ENCODE data around the gene HMGCR. TPM values are rescaled to one million over a fixed set of nuclear protein-coding genes. Genes with fewer than 3 reads are reported as not detected.
"Not testable (repeated sequence)": the region's sequence is repeated elsewhere in the genome, so short reads cannot be mapped to it uniquely, and the experiment has no call there.

HMGCR gene
- total and polyA plus RNA-seq, 2 experiments from 2014 or later, result 72.2 to 331 TPM

GRCh38 chr5:75300084-75300483 is 36.9 kb upstream of the HMGCR start (continued):
- no peak for TF ChIP-seq REST (IDR thresholded peaks at IDR 0.05; ENCODE audit: unreplicated experiment)

DNA sequence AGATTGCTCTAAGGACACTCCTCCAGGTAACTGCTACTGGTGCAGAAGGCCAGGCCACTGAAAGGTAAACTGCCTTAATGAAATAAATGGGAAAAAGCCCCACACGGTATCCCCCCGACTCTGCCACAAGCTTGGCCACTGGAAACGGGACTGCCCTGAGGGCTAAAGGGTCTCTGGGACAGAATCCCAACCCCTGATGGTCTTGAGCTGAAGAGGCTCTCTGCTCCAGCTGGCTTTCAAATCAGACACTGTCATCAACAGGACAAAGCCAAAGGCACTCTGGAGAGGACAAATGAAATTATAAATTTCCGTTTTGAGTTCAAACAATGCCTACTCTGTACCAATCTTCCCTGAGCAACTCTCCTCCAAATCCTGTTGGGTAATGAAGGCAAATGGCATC is 33.6 kb upstream of the HMGCR start:
- TF ChIP-seq NANOG (IDR thresholded peaks at IDR 0.05; ENCODE audit: borderline replicate concordance), result no peak
- TF ChIP-seq ETS1 (IDR thresholded peaks at IDR 0.05), result no peak
- H3K9me2 ChIP-seq (ENCODE audit: insufficient read depth), result no peaks in the 10 kb centered on the region
- H3K79me2 ChIP-seq (replicated peaks; ENCODE audit: insufficient read depth), result no peaks in the 10 kb centered on the region
- peaks cover 1% of the 10 kb centered on the region for H3K27me3 Mint-ChIP-seq (ENCODE audit: insufficient read depth, low read depth, poor library complexity)
- ATAC-seq (no peak), DNase-seq (ENCODE audit: low spot score) (no peak)
- H3K36me3 ChIP-seq (ENCODE audit: insufficient read depth), result no peaks in the 10 kb centered on the region
- H3F3A ChIP-seq (replicated peaks; ENCODE audit: low read depth), result no peaks in the 10 kb centered on the region
- no peak overlapping the region for H3K27ac ChIP-seq (ENCODE audit: low read depth)
- H3K27ac Mint-ChIP-seq, result no peak overlapping the region
- peaks cover 4% of the 10 kb centered on the region; the same call in 1 of the 3 replicates for H3K36me3 Mint-ChIP-seq (ENCODE audit: low read depth)
- no peak overlapping the region for H3K4me3 Mint-ChIP-seq
- H3K4me1 ChIP-seq (ENCODE audit: insufficient read depth), result no peaks in the 10 kb centered on the region
- no peak overlapping the region for H3K4me2 ChIP-seq
- H2AFZ ChIP-seq, result peak overlapping the region; percentile 39
- no peaks in the 10 kb centered on the region for H4K20me1 ChIP-seq (replicated peaks; ENCODE audit: insufficient read depth)
- peaks cover 12% of the 10 kb centered on the region for H3K9me3 Mint-ChIP-seq
- H3K27me3 ChIP-seq (ENCODE audit: insufficient read depth), result no peaks in the 10 kb centered on the region
- no peaks in the 10 kb centered on the region; the same call in 2 of the 3 replicates for H3K4me1 Mint-ChIP-seq
- no peak overlapping the region for H3K4me3 ChIP-seq

DNA sequence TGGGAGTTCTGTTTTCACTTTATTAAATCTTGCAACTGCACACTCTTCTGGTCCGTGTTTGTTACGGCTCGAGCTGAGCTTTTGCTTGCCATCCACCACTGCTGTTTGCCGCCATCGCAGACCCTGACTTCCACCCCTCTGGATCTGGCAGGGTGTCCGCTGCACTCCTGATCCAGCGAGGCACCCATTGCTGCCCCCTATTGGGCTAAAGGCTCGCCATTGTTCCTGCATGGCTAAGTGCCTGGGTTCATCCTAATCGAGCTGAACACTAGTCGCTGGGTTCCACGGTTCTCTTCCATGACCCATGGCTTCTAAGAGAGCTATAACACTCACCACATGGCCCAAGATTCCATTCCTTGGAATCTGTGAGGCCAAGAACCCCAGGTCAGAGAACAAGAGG is 32.5 kb upstream of the HMGCR start:
- not testable (repeated sequence) for H3K4me3 ChIP-seq; H3K4me1 ChIP-seq (ENCODE audit: insufficient read depth); H3K36me3 Mint-ChIP-seq (ENCODE audit: low read depth); H3K9me2 ChIP-seq (ENCODE audit: insufficient read depth); H3K27me3 Mint-ChIP-seq (ENCODE audit: insufficient read depth, low read depth, poor library complexity); H3K36me3 ChIP-seq (ENCODE audit: insufficient read depth); ATAC-seq; H3K79me2 ChIP-seq (replicated peaks; ENCODE audit: insufficient read depth); H3K27ac Mint-ChIP-seq; H3K27me3 ChIP-seq (ENCODE audit: insufficient read depth); H3K4me1 Mint-ChIP-seq; H2AFZ ChIP-seq; H3F3A ChIP-seq (replicated peaks; ENCODE audit: low read depth); H3K4me3 Mint-ChIP-seq; H3K4me2 ChIP-seq; H4K20me1 ChIP-seq (replicated peaks; ENCODE audit: insufficient read depth); H3K27ac ChIP-seq (ENCODE audit: low read depth); H3K9me3 Mint-ChIP-seq
- TF ChIP-seq, protein P1, sequence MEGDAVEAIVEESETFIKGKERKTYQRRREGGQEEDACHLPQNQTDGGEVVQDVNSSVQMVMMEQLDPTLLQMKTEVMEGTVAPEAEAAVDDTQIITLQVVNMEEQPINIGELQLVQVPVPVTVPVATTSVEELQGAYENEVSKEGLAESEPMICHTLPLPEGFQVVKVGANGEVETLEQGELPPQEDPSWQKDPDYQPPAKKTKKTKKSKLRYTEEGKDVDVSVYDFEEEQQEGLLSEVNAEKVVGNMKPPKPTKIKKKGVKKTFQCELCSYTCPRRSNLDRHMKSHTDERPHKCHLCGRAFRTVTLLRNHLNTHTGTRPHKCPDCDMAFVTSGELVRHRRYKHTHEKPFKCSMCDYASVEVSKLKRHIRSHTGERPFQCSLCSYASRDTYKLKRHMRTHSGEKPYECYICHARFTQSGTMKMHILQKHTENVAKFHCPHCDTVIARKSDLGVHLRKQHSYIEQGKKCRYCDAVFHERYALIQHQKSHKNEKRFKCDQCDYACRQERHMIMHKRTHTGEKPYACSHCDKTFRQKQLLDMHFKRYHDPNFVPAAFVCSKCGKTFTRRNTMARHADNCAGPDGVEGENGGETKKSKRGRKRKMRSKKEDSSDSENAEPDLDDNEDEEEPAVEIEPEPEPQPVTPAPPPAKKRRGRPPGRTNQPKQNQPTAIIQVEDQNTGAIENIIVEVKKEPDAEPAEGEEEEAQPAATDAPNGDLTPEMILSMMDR (conservative IDR thresholded peaks at IDR 0.05; ENCODE audit: low read depth in 2 of 2), result peak; percentile 45 to 61
- DNase-seq (ENCODE audit: low spot score), result peak; percentile 55

Data from GM23338 (cell line).